ENCODE measurements around the gene ACIN1.

ACIN1 gene

DNA sequence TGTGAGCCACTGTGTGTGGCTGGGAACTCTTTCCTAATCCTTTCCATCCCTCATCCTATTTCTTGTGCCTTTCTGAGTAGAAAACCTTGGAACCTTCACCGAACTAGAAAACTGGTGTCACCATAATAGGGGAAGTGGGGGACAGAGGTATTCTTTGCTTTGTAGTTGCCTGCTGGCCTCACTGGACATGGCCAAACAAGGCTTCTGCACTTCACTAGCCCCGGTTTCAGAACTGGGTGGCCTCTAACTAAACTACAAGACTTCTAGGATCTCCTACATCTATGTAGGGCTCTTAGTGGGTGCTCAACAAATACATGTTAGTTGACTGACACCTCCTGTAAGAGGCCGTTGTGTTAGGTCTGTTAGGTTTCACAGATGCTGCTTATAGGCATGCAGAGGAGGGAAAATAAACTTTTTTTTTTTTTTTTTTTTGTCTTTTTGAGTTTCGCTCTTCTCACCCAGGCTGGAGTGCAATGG lies 10.4 kb upstream of the ACIN1 start:
- H3K4me3 Mint-ChIP-seq, result no peak overlapping the region
- H3K27ac Mint-ChIP-seq, result no peak overlapping the region
- H3K4me1 Mint-ChIP-seq (ENCODE audit: low read depth), result no peaks in the 10 kb centered on the region
- DNase-seq, result no peak
- no peaks in the 10 kb centered on the region for H3K9me3 Mint-ChIP-seq
- no peaks in the 10 kb centered on the region for H3K27me3 Mint-ChIP-seq
- no peaks in the 10 kb centered on the region for H3K36me3 Mint-ChIP-seq (ENCODE audit: low read depth)

DNA sequence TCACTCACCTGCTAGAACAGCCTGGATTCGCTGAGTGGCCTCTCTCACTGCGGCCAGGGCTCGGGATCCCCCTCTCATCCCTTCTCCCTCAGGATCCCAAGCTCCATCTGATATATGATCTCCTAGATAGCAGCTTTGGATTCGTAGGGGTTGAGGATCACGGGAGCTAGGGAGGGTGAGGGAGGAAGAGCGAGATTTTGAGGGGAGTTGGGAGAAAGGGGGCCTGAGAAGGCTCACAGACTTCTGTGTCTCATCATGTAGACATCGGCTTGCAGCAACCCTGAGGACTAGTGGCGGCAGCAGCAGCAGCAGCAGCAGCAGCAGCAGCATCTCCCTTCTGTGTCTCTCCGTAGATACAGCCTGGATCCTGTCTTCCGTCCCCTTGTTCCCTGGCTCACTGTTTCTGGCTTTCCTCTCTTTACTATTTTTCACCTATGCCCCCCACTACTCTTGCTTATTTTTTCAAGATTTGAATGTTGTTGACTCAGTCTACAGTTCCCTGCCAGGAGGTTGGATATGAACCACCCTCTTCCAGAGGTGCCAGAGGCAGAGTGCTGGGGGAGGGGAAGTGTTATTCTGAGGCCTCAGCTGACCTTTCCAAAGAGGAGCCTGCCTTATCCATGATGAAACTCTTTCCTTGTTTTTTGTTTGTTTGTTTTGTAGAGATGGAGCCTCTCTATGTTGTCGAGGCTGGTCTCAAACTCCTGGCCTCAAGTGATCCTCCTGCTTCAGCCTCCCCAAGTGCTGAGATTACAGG lies 9.8 kb upstream of the ACIN1 start, which contains the start of gene CIROP:
CIROP (minus strand) TSS at position 399 of the 757 bp plus-strand sequence; CDS start at position 330, 69 bp downstream.
- Mint-ChIP-seq H3K4me1 (ENCODE audit: low read depth) (no peaks in the 10 kb centered on the region), H3K27ac (no peak within 1 kb of the TSS), H3K36me3 (ENCODE audit: low read depth) (no peaks in the 10 kb centered on the region), H3K27me3 (no peaks in the 10 kb centered on the region), H3K9me3 (no peaks in the 10 kb centered on the region), H3K4me3 (no peak within 1 kb of the TSS)
- DNase-seq, result no peak

DNA sequence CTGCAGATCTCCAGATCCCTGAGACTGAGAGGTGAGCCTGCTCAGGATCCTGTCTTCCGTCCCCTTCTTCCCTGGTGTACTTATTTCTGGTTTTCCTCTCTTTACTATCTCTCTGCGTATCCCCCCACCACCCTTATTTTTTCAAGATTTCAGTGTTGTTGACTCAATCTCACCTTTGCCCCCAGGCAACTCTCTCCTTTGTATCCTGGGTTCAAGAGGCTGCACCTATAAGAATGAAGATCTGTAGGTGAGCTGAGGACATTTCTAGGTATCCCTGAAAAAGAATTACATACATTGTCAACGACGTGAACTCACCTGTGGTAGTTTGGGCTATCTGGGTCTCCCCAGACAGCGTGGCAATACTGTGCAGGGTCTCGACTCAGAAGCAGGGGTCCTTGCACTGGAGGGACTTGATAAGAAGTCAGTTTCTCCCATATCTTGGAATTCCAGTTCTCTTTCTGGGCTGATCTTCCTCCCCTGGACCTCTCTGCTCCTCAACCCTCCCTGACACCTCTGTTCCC lies 9.2 kb upstream of the ACIN1 start:
- Mint-ChIP-seq H3K27me3 (no peaks in the 10 kb centered on the region), H3K4me3 (no peak overlapping the region), H3K9me3 (no peaks in the 10 kb centered on the region), H3K4me1 (ENCODE audit: low read depth) (peaks cover 1% of the 10 kb centered on the region), H3K27ac (no peak overlapping the region), H3K36me3 (ENCODE audit: low read depth) (peaks cover 5% of the 10 kb centered on the region)
- DNase-seq, result no peak

DNA sequence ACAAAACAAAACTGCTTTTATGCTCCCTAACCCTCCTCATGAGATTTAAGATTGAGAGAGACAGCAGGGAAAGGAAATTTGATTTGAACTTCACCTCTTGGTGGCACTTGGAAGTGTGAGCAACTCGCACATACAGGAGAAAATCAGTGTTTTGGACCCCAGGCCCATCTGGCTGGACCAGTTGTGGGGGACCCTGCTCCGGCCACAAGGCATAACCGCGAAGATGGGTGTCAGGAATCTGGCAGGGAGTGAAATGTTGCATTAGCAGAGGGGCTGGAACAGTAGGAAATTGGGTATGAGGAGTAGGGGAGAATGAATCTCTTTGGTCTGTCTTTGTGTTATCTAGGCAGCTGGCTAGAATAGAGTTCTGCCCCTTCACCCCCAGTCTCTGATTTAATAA lies 8.6 kb upstream of the ACIN1 start:
- no peaks in the 10 kb centered on the region for H3K27me3 Mint-ChIP-seq
- no peak overlapping the region for H3K27ac Mint-ChIP-seq
- no peaks in the 10 kb centered on the region for H3K9me3 Mint-ChIP-seq

DNA sequence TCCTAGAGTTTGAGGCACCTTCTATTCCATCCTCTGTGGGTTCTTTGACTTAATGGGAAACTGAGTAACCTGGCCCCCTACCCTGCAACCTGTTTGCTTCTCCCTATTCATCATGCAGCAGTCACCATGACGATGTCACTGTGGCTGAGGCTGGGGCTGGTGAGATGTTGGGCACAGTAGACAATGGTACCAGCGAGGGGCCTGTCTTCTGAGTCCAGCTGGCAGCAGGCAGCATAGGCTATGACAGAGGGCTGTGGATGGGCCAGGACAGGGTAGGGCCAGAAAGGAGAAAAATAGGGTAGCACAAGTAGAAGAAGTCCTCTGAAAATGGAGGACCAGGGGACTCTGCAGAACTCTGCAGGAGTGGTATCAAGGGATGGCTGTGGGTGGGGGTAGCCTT lies 7.9 kb upstream of the ACIN1 start:
- H3K27ac Mint-ChIP-seq, result no peak overlapping the region
- DNase-seq, result no peak
- no peaks in the 10 kb centered on the region for H3K27me3 Mint-ChIP-seq
- peaks cover 8% of the 10 kb centered on the region for H3K4me1 Mint-ChIP-seq (ENCODE audit: low read depth)
- H3K9me3 Mint-ChIP-seq, result no peaks in the 10 kb centered on the region
- peaks cover 18% of the 10 kb centered on the region for H3K36me3 Mint-ChIP-seq (ENCODE audit: low read depth)
- no peak overlapping the region for H3K4me3 Mint-ChIP-seq

More for the DNA sequence above, 8.6 kb upstream of the ACIN1 start:
- Mint-ChIP-seq H3K4me3 (no peak overlapping the region), H3K4me1 (ENCODE audit: low read depth) (peaks cover 2% of the 10 kb centered on the region), H3K36me3 (ENCODE audit: low read depth) (peaks cover 11% of the 10 kb centered on the region)
- no peak for DNase-seq

DNA sequence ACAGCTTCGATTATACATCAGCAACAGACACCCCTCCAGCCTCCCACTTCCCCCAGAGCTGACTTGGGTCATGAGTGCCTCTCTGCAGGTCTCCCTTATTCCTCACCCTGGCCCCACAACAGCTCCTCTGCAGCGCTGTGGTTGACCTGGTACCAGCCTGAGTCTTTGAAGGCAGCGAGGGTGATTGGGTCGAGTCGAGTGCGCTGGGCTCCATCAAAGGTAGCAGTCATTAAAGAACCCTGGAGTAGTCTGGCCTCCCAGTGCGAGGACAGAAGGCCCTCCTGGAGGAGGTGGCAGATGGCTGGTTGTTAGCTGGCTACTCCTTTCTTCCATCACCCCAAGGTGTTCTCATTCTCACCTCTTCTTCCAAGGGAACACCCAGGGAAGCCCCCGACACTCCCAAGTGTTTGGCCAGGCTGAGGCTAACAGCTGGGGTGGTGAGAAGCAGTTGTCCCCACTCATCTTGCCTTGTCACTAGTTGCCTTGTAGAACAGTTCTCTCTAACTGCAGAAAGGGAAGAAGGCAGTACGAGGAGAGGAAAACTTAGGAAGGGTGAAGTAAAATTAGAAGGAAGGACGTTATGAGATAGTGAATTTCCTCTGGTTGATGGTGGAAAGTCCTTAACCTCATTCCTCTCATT lies 7.2 kb upstream of the ACIN1 start:
- Mint-ChIP-seq H3K9me3 (no peaks in the 10 kb centered on the region), H3K27ac (no peak overlapping the region), H3K4me3 (no peak overlapping the region)

DNA sequence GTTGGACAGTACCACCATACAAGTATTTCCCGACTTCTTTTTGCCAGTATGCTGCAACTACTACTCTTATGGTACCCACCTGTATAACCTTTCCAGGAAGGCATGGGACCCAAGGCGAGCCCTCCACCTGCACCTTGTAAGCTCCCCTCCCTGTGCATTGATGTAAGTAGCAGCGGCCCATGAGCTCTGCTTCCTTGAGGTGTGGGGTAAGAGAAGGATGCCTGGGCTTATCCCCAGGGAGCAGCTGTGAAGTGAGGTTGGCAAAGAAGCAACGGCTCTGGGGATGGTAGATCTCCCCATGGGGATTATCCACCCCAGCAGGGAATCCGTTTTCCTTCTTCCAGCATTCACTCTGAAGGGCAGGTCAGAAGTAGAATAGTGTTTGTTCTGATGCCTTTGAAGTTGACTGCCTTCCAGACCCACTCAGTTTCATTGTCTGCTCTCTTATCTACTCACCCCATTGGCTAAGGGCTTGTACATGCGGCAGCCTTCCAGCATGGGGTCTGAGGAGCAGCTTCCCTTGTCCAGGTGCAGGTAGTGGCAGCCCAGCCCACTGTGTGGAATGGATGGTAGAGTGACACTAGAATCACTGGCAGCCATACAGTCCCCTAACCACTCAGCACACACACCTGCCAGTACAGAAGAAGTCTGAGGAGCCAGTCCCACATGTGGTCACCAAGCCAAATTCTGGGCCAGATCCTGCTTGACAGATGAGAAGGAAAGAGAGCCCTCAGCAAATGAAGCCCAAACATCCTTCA lies 6.5 kb upstream of the ACIN1 start:
- DNase-seq, result no peak
- H3K9me3 Mint-ChIP-seq, result no peaks in the 10 kb centered on the region
- H3K36me3 Mint-ChIP-seq (ENCODE audit: low read depth), result peaks cover 32% of the 10 kb centered on the region
- H3K4me3 Mint-ChIP-seq, result no peak overlapping the region
- no peaks in the 10 kb centered on the region for H3K27me3 Mint-ChIP-seq
- peaks cover 22% of the 10 kb centered on the region for H3K4me1 Mint-ChIP-seq (ENCODE audit: low read depth)
- no peak overlapping the region for H3K27ac Mint-ChIP-seq

More for the DNA sequence above, 7.2 kb upstream of the ACIN1 start:
- no peaks in the 10 kb centered on the region for H3K27me3 Mint-ChIP-seq
- peaks cover 25% of the 10 kb centered on the region for H3K36me3 Mint-ChIP-seq (ENCODE audit: low read depth)
- H3K4me1 Mint-ChIP-seq (ENCODE audit: low read depth), result peaks cover 15% of the 10 kb centered on the region
- no peak for DNase-seq

DNA sequence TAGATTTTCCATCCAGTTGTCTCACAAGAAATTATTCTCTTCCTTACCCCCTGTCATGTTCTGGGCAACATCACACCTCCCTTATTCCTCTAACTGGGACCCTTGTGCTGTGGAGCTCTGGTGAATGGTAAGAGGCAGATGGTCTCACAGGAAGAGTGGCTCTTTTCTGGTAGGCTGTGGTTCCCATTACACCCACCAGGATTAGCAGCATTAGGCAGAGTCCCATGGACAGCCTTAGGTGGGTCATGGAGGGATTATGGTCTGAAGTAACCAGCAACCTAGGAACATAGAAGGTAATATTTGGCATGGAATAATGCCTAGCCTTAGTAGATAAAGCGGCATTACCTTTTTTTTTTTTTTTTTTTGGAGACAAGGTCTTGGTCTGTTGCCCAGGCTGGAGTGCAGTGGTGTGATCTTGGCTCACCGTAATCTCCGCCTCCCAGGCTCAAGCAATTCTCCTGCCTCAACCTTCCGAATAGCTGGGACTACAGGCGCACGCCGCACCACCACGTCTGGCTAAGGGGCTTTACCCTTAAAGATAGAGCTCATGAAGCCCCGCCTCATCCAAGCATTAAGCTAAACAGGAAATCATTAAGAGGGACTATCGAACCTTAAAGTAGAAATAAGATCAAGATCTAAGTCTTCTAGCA lies 4.4 kb upstream of the ACIN1 start:
- no peak for DNase-seq
- H3K27ac Mint-ChIP-seq, result no peak overlapping the region
- H3K36me3 Mint-ChIP-seq (ENCODE audit: low read depth), result peaks cover 32% of the 10 kb centered on the region
- peaks cover 24% of the 10 kb centered on the region for H3K4me1 Mint-ChIP-seq (ENCODE audit: low read depth)
- H3K27me3 Mint-ChIP-seq, result no peaks in the 10 kb centered on the region
- no peaks in the 10 kb centered on the region for H3K9me3 Mint-ChIP-seq
- H3K4me3 Mint-ChIP-seq, result no peak overlapping the region

DNA sequence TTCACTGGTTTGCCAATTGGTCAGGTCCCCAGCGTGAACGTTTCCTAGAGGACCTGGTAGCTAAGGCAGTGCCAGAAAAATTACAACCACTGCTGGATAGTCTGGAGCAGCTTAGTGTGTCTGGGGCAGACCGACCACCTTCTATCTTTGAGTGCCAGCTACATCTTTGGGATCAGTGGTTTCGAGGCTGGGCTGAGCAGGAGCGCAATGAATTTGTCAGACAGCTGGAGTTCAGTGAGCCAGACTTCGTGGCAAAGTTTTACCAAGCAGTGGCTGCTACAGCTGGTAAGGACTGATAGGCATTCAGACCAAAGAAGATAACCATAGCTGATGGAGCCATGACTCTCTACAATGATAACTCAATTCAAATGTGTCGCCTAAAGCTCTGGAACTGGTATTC lies 2.9 kb upstream of the ACIN1 start:
- DNase-seq, result no peak
- peaks cover 33% of the 10 kb centered on the region for H3K4me1 Mint-ChIP-seq (ENCODE audit: low read depth)
- no peak overlapping the region for H3K4me3 Mint-ChIP-seq
- no peaks in the 10 kb centered on the region for H3K9me3 Mint-ChIP-seq
- peak overlapping the region; percentile 41 for H3K27ac Mint-ChIP-seq
- H3K36me3 Mint-ChIP-seq (ENCODE audit: low read depth), result peaks cover 40% of the 10 kb centered on the region
- H3K27me3 Mint-ChIP-seq, result no peaks in the 10 kb centered on the region

DNA sequence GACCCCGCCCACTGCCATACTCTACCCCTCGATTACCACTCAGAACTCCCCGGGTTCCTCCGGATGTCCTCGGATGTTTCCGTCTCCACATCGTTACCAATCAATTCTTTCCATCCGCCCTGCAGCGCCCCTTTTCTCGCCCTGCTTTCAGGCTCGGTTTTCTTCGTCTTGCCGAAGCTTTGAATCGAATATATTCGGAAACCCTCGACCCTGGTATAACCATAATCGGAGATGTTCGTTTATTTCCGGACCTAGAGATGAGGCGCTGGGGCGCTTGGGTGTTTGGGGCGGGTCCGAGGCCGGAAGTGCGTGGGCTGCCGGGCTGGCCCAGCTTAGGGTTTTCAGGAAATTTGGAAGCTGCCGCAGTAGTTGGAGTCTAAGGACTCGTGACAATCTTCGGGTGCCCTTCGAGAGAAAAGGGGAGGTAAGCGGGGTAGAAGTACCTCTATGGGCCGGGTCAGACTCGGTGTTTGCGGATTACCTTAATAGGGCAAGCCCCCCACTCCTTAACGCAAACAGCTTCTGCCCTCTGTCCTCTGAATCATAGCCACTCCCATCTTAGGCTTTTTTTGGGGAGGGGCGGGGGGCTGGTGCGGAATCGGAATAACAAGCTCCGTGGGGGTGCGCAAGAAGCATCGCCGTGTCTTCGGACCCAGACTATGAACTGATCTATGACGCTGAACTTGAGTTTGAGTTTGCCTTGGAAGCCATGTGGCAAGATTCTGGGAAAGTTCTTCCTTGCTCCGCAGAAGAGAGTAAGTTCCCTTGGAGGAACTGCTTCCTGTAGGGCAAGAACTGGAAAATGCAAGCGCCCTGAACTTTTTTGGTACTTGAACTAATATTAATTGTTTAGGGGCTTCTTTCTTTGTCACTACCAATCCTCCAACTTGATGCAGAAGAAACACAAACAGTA lies 516 bp upstream of the ACIN1 start, which contains the start of gene C14orf119:
C14orf119 (plus strand) TSS at position 310 of the 913 bp plus-strand sequence. CDS start 2,154 bp downstream, outside the sequence.
- no peaks in the 10 kb centered on the region for H3K27me3 Mint-ChIP-seq
- H3K9me3 Mint-ChIP-seq, result no peaks in the 10 kb centered on the region
- H3K27ac Mint-ChIP-seq, result no peak within 1 kb of the TSS
- H3K4me1 Mint-ChIP-seq (ENCODE audit: low read depth), result peaks cover 48% of the 10 kb centered on the region
- peak; percentile 90 for DNase-seq
- H3K36me3 Mint-ChIP-seq (ENCODE audit: low read depth), result peaks cover 60% of the 10 kb centered on the region
- H3K4me3 Mint-ChIP-seq, result no peak within 1 kb of the TSS

DNA sequence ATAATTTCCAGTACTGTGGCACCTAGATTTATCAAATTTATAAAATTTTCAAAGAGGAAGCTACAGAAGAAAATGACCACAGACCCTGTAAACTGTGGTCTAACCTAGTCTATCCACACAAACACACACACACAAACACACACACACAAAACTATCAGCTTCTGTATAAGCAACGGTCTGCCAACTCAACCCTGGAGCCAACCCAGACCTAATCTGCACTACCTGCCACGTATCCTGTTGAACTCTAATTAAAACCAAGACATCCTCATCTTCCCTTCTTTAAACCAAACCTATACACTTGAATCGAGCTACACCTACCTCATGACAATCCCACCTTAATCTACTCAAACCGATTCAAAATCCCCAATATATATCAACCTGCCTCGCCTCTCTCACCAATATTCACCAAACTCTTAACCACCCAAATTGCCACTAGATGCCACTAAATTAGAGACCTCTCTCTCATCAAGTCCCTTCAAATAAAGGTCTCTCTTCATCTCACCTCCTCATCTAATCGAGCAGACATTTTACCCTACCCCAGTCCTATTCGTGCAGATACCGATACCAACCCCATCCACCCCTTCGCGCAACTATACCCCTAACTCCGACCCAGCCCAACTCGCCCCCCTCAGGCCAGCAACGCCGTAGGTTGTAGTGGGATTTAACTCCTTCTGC lies 808 bp downstream of the ACIN1 start:
- no peaks in the 10 kb centered on the region for H3K9me3 Mint-ChIP-seq
- H3K27ac Mint-ChIP-seq, result no peak overlapping the region
- DNase-seq, result no peak
- H3K4me1 Mint-ChIP-seq (ENCODE audit: low read depth), result peaks cover 57% of the 10 kb centered on the region
- no peaks in the 10 kb centered on the region for H3K27me3 Mint-ChIP-seq
- H3K36me3 Mint-ChIP-seq (ENCODE audit: low read depth), result peaks cover 68% of the 10 kb centered on the region
- H3K4me3 Mint-ChIP-seq, result no peak overlapping the region

DNA sequence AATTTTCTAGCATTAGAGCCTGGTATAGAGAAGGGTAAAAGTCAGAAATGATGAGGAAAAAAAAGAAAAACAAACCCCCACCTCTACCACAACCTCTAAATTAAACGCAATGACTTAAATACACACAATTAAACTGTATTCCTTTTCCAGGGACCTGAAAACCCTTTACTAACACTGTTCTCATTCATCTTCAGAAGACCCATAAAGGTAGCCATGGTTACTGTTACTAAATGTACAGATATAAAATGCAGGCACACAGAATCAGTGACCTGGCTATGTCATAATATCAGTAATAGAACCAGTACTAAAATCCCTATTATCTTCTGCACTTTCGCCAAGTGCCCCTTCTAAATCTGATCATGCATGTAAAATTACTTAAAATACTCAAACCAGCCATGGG lies 1.4 kb downstream of the ACIN1 start:
- peaks cover 57% of the 10 kb centered on the region for H3K4me1 Mint-ChIP-seq (ENCODE audit: low read depth)
- no peaks in the 10 kb centered on the region for H3K9me3 Mint-ChIP-seq
- H3K36me3 Mint-ChIP-seq (ENCODE audit: low read depth), result peaks cover 68% of the 10 kb centered on the region
- peak overlapping the region; percentile 78 for H3K27ac Mint-ChIP-seq
- DNase-seq, result no peak
- H3K4me3 Mint-ChIP-seq, result no peak overlapping the region
- H3K27me3 Mint-ChIP-seq, result no peaks in the 10 kb centered on the region

DNA sequence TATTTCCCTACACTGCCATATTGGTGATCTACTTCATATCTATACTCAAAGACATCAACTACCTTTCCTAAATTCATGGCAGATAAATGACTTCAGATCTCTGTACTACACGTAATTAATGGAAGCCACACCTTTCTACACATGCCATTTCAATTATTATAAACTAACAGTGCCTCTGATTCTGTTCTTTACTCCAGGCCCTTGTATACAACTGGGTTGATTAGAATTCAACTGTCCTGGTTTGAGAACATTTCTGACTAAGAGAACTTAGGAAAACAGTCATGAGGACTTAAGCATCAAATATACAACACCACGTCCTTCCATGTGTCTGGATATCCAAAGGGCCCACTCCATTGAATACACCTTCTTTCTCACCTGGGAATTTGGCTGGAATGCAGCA lies 1.8 kb downstream of the ACIN1 start:
- Mint-ChIP-seq H3K27me3 (no peaks in the 10 kb centered on the region), H3K36me3 (ENCODE audit: low read depth) (peaks cover 68% of the 10 kb centered on the region), H3K4me3 (no peak overlapping the region), H3K9me3 (no peaks in the 10 kb centered on the region), H3K27ac (peak overlapping the region; percentile 78), H3K4me1 (ENCODE audit: low read depth) (peaks cover 55% of the 10 kb centered on the region)
- DNase-seq, result no peak

Measured in activated T-cell treated with anti-CD3 and anti-CD28 coated beads, Interleukin-2, amount 50 U/mL, for 24 hours (primary cell).